Neural progenitor cell (in vitro differentiated cells): Measurements from ENCODE around the gene FKBP3.

Experiments
- CTCF ChIP-seq: fragments of 200-600 bp; sonication (generic); IDR thresholded peaks from 2 replicates; pipeline ENCODE4 v1.5.1; 2017; ENCODE audit warnings: antibody characterized with exemption, mild to moderate bottlenecking
- EZH2 ChIP-seq: fragments of 200-600 bp; sonication (generic); IDR thresholded peaks from 2 replicates; pipeline ENCODE4 v1.6.1; 2017; ENCODE audit warnings: antibody characterized with exemption, mild to moderate bottlenecking, moderate library complexity

- TF ChIP-seq CTCF, result no peak
- no peak for TF ChIP-seq EZH2
Observed at GRCh38 chr14:45084946-45085346, 49.3 kb downstream of the FKBP3 start.
